Smooth muscle cell (in vitro differentiated cells): ENCODE data around the gene SEMA3G. TPM values are rescaled to one million over a fixed set of nuclear protein-coding genes. Genes with fewer than 3 reads are reported as not detected.

Experiments used
- DNase-seq: peaks from one replicate; lab custom pipeline; 2025; ENCODE audit not compliant: unreplicated experiment; lab: John Stamatoyannopoulos, UW
- H2AFZ ChIP-seq: fragments of 200-600 bp; sonication (generic); 2 replicates; pipeline ENCODE4 v1.6.0; 2016; ENCODE audit warnings: antibody characterized with exemption, low read depth, mild to moderate bottlenecking
- H3F3A ChIP-seq: fragments of 200-600 bp; sonication (generic); 2 replicates; pipeline ENCODE4 v1.6.0; 2017; ENCODE audit warnings: antibody characterized with exemption, low read depth
- H3K27ac ChIP-seq: fragments of 200-600 bp; sonication (generic); 2 replicates; pipeline ENCODE4 v1.5.1; 2016; ENCODE audit warnings: low read depth, mild to moderate bottlenecking
- H3K27me3 ChIP-seq: fragments of 200-600 bp; sonication (generic); 2 replicates; pipeline ENCODE4 v1.6.1; 2016; ENCODE audit warnings: low read depth, mild to moderate bottlenecking
- H3K36me3 ChIP-seq: fragments of 200-600 bp; sonication (generic); 2 replicates; pipeline ENCODE4 v1.5.1; 2016; ENCODE audit warnings: low read depth
- H3K4me1 ChIP-seq: fragments of 200-600 bp; sonication (generic); 2 replicates; pipeline ENCODE4 v1.5.1; 2016; ENCODE audit warnings: low read depth
- H3K4me2 ChIP-seq: fragments of 200-600 bp; sonication (generic); 2 replicates; pipeline ENCODE4 v1.6.0; 2016; ENCODE audit warnings: mild to moderate bottlenecking
- H3K4me3 ChIP-seq: fragments of 200-600 bp; sonication (generic); 2 replicates; pipeline ENCODE4 v1.5.1; 2016; ENCODE audit warnings: mild to moderate bottlenecking
- H3K79me2 ChIP-seq: fragments of 200-600 bp; sonication (generic); 2 replicates; pipeline ENCODE4 v1.6.0; 2016; ENCODE audit warnings: low read depth, mild to moderate bottlenecking
- H3K9ac ChIP-seq: fragments of 200-600 bp; sonication (generic); 2 replicates; pipeline ENCODE4 v1.6.0; 2016; ENCODE audit warnings: low read depth
- H3K9me3 ChIP-seq: fragments of 200-600 bp; sonication (generic); replicated peaks from 2 replicates; pipeline ENCODE4 v1.5.1; 2016; ENCODE audit warnings: low read depth
- H4K20me1 ChIP-seq: fragments of 200-600 bp; sonication (generic); 2 replicates; pipeline ENCODE4 v1.6.0; 2016; ENCODE audit warnings: low read depth
- WGBS: methylation state at CpG from one replicate; pipeline ENCODE4 v1.1.7; 2016; ENCODE audit warnings: low lambda C conversion rate; 5-methylcytosine and 5-hydroxymethylcytosine counted together
- polyA plus RNA-seq: library from polyadenylated mRNA; unstranded; fragments of >200 nt; fragmentation: Nextera tagmentation; extraction: Ambion mirVana; gene quantifications from 2 replicates; pipeline ENCODE4 v1.2.1, GENCODE V29; 2016
- total RNA-seq: library from RNA; depleted of rRNA; stranded (reverse); fragments of >200 nt; gene quantifications from 2 replicates; pipeline ENCODE4 v1.2.3, GENCODE V29; 2014
- TF ChIP-seq, protein P1 (sequence below): fragments of 200-600 bp; sonication (generic); IDR thresholded peaks from 2 replicates; pipeline ENCODE4 v1.5.1; 2017; ENCODE audit warnings: borderline replicate concordance, mild to moderate bottlenecking, antibody characterized with exemption; ENCODE audit not compliant: insufficient read depth, poor library complexity, severe bottlenecking

SEMA3G gene
- total and polyA plus RNA-seq, 2 experiments from 2014 or later = 0.09 TPM

DNA sequence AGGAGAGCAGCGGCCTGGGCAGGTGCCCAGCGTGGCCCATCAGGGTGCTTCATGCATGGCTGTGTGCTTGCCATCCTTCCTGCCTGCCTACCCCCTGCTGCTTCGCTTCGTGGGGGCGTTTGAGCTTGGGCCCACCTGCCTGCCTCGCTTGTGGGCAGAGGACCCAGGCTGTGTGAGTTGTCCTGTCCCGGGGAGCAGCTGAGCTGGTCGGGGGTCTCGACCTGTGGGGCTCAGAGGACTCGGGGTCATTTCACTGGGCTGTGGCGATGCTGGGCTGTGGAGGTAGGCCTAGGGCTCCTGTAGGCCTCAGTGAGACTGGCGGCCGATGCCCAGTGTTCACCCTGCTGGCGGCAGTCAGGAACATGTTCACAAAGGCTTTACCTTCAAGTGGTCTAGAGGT, 38.2 kb upstream of the SEMA3G start:
- no peak overlapping the region for H3K4me3 ChIP-seq
- no peaks in the 10 kb centered on the region for H3K9me3 ChIP-seq
- H3K4me2 ChIP-seq = no peak overlapping the region
- no peaks in the 10 kb centered on the region for H3K27me3 ChIP-seq
- peaks cover 7% of the 10 kb centered on the region for H3F3A ChIP-seq
- H3K36me3 ChIP-seq = no peaks in the 10 kb centered on the region
- 91% methylated on average over 14 of the region's 14 CpGs for WGBS
- no peaks in the 10 kb centered on the region for H3K79me2 ChIP-seq
- TF ChIP-seq, protein P1, sequence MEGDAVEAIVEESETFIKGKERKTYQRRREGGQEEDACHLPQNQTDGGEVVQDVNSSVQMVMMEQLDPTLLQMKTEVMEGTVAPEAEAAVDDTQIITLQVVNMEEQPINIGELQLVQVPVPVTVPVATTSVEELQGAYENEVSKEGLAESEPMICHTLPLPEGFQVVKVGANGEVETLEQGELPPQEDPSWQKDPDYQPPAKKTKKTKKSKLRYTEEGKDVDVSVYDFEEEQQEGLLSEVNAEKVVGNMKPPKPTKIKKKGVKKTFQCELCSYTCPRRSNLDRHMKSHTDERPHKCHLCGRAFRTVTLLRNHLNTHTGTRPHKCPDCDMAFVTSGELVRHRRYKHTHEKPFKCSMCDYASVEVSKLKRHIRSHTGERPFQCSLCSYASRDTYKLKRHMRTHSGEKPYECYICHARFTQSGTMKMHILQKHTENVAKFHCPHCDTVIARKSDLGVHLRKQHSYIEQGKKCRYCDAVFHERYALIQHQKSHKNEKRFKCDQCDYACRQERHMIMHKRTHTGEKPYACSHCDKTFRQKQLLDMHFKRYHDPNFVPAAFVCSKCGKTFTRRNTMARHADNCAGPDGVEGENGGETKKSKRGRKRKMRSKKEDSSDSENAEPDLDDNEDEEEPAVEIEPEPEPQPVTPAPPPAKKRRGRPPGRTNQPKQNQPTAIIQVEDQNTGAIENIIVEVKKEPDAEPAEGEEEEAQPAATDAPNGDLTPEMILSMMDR = no peak
- H2AFZ ChIP-seq = no peak overlapping the region
- no peak overlapping the region for H3K9ac ChIP-seq
- no peaks in the 10 kb centered on the region for H3K4me1 ChIP-seq
- peaks cover 43% of the 10 kb centered on the region for H4K20me1 ChIP-seq
- H3K27ac ChIP-seq = peak overlapping the region; percentile 50
- no peak for DNase-seq

DNA sequence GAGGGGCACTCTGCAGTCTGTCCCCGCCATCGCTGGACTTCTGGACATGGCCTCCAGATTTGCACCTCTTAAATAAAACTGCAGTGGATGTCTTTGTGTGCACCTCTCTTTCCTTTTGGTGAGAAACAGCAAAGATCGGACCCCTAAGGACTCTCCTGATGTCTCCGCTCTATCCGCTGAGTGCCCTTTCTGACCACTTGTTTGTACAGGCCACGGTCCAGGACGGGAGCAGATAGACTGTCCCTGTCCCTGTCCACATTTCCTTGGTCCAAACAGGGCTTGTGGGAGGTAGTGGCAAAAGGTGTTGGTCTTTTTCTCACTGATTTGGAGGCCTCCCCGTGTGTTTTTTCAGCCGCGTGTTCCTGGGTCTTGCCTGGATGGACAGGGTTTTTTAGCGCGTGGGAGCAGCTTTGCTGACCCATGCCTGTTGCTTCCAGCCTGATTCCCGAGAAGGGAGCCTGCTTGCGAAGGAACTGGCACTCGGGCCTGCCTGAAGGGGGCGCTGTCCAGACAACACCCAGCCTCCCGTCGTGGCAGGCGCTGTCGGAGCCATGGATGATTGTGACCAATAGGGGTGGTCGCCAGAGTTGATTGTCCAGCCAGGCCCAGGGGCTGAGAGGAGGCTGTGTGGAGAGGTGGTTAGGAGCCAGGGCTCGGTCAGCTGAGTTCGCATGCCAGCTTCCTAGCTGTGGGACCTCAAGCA, 37.1 kb upstream of the SEMA3G start:
- DNase-seq = no peak
- Histone ChIP-seq H3K9me3 (no peaks in the 10 kb centered on the region), H3K4me1 (no peaks in the 10 kb centered on the region), H4K20me1 (peaks cover 43% of the 10 kb centered on the region), H3K4me2 (no peak overlapping the region), H2AFZ (no peak overlapping the region), H3K27ac (no peak overlapping the region), H3K9ac (no peak overlapping the region), H3F3A (peaks cover 7% of the 10 kb centered on the region), H3K36me3 (peaks cover 4% of the 10 kb centered on the region), H3K4me3 (no peak overlapping the region), H3K27me3 (no peaks in the 10 kb centered on the region), H3K79me2 (no peaks in the 10 kb centered on the region)
- 88% methylated on average over 23 of the region's 23 CpGs for WGBS
- TF ChIP-seq, protein P1 = peak; percentile 51

DNA sequence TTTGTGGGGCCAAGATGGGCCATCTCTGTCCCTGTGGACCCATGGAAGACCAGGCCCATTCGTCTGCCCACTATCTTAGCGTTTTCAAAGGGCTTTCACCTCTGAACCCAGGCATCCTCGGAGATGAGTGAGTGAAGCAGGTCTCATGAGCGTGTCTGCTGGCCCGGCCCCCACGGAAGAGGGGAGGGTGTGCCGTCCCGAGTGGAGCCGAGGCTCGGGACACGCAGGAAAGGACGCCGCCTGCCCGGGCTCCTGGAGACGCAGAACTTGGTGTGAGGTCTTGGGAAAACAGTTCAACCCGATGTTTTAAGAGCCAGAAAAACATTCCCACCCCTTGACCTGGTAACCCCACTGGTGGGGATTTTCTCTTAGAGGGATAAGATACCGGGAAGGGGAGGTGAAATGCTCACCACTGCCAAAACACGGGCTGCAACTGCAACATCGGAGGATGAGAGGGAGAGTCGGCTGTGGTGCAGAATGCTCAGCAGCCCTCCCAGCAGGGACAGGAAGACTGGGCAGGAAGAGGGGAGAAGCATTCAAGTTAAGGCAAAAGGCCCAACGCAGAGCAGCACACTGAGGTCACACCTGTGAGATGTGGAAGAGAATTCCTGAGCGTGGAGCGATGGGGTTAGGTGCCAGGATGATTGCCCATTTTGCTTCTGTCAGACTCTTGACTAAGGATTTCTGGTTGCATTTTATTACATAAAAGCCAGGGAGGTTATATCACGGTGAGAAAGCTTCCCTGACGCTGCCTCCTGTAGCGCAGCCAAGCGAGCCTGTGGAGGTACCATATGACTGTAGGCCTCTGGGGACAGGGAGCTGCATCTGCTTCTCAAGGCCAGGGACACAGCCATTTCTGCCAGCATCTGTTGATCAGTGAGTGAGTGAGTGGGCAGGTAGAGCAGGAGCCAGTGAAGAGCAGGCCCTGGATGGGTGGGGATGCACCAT, 36.1 kb upstream of the SEMA3G start:
- no peaks in the 10 kb centered on the region for H3K79me2 ChIP-seq
- no peak overlapping the region for H3K27ac ChIP-seq
- no peak for DNase-seq
- H4K20me1 ChIP-seq = peaks cover 43% of the 10 kb centered on the region
- H3K9ac ChIP-seq = no peak overlapping the region
- H3K27me3 ChIP-seq = no peaks in the 10 kb centered on the region
- no peaks in the 10 kb centered on the region for H3K4me1 ChIP-seq
- H3K9me3 ChIP-seq = no peaks in the 10 kb centered on the region
- H3F3A ChIP-seq = peaks cover 7% of the 10 kb centered on the region
- no peak overlapping the region for H3K4me3 ChIP-seq
- 97% methylated on average over 27 of the region's 27 CpGs for WGBS
- no peak overlapping the region for H3K4me2 ChIP-seq
- H3K36me3 ChIP-seq = peaks cover 4% of the 10 kb centered on the region
- TF ChIP-seq, protein P1 = no peak
- no peak overlapping the region for H2AFZ ChIP-seq
